ENCODE results near the gene PLXNA4. TPM values are rescaled to one million over a fixed set of nuclear protein-coding genes. Genes with fewer than 3 reads are reported as not detected.

The PLXNA4 gene
- total RNA-seq, 4 donors from 2014 or later: 0.49 to 7.1 (median 2.0) TPM

DNA sequence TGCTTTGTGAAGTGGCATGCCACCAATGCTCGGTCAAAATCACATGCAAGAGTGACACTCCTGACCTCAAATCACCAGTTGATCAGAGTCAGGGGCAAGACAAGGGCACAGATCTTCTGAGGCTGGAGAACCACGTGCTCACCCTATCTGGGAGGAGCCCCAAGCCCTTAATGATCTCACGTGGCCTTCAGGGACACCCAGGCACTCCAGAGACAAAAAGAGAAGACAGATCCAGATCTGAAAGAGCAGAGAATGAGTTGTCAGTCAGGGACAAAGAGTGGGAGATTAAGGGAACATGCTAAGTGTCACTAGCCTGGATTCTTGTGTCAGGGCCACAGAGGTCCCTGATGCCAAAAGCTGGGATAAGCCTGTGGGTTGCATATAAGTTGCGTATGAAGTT, 134.3 kb downstream of the PLXNA4 start:
- Histone ChIP-seq H3K4me1 (peaks cover 0 to 6% (median 0%) of the 10 kb centered on the region in 3 donors), H3K27ac (no peak overlapping the region), H3K9me3 (no peaks in the 10 kb centered on the region), H3K27me3 (no peaks in the 10 kb centered on the region), H3K4me3 (no peak overlapping the region), H3K36me3 (no peaks in the 10 kb centered on the region)
- TF ChIP-seq, protein P1, sequence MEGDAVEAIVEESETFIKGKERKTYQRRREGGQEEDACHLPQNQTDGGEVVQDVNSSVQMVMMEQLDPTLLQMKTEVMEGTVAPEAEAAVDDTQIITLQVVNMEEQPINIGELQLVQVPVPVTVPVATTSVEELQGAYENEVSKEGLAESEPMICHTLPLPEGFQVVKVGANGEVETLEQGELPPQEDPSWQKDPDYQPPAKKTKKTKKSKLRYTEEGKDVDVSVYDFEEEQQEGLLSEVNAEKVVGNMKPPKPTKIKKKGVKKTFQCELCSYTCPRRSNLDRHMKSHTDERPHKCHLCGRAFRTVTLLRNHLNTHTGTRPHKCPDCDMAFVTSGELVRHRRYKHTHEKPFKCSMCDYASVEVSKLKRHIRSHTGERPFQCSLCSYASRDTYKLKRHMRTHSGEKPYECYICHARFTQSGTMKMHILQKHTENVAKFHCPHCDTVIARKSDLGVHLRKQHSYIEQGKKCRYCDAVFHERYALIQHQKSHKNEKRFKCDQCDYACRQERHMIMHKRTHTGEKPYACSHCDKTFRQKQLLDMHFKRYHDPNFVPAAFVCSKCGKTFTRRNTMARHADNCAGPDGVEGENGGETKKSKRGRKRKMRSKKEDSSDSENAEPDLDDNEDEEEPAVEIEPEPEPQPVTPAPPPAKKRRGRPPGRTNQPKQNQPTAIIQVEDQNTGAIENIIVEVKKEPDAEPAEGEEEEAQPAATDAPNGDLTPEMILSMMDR (IDR thresholded peaks at IDR 0.05): no peak
- TF ChIP-seq POLR2A (IDR thresholded peaks at IDR 0.05): no peak
- no peak for DNase-seq
- intact Hi-C loops (cut with DNase I): no loop called here
- 39 to 58% methylated on average over 3 to 4 of the region's 4 CpGs for WGBS, 2 donors

DNA sequence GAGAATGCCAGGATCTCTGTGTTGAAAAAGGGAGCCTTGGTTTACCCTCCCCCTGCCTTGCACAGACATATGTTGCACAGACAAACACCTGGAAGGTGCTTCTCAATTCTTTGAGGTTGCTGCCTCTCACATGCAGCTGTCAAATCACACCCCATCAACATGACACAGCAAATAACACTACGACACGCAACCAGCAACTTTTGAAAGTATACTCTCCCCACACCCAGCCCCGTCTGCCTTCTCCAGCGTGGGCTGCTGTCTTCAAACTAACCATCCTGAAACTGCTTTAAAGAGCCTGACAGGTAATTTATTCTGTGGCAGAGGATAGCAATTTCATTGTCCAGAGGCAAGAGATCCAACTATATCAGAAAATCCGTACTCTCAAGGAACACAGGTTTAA, 136.1 kb downstream of the PLXNA4 start:
- intact Hi-C loops (cut with DNase I): no loop called here
- H3K4me1 ChIP-seq: peaks cover 0 to 6% (median 0%) of the 10 kb centered on the region in 3 donors
- H3K27ac ChIP-seq: no peak overlapping the region
- TF ChIP-seq, protein P1 (IDR thresholded peaks at IDR 0.05): no peak
- TF ChIP-seq POLR2A (IDR thresholded peaks at IDR 0.05): no peak
- 68 to 81% methylated on average over 5 of the region's 5 CpGs for whole genome bisulfite sequencing, 2 donors
- peaks cover 0 to 5% (median 0%) of the 10 kb centered on the region in 4 donors for H3K27me3 ChIP-seq
- no peak overlapping the region for H3K4me3 ChIP-seq
- H3K9me3 ChIP-seq: no peaks in the 10 kb centered on the region
- no peak for DNase-seq
- no peaks in the 10 kb centered on the region for H3K36me3 ChIP-seq

DNA sequence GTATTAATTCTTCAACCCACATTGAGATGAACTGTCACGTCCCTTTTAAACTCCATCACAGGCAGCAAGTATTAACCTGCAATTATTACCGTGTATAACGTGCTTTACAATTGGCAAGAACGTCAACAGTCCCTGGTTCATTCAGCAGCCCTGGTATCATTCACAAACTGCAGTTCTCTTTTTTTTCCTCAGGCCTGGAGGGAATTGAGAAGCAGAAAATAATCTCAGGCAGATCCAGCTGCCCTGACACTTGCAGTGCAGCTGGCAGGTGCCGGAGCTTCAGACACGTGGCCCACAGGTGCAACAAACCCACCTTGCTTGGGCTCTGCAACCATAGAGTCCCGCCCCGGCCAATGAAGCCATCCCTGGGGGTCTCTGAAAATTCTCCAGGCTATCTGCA, 137.3 kb downstream of the PLXNA4 start:
- H3K9me3 ChIP-seq: no peaks in the 10 kb centered on the region
- H3K27ac ChIP-seq: no peak overlapping the region
- WGBS, 2 donors: 43 to 48% methylated on average over 6 to 8 of the region's 8 CpGs
- H3K36me3 ChIP-seq: no peaks in the 10 kb centered on the region
- no peak overlapping the region for H3K4me3 ChIP-seq
- TF ChIP-seq, protein P1 (IDR thresholded peaks at IDR 0.05): no peak
- no peak for TF ChIP-seq POLR2A (IDR thresholded peaks at IDR 0.05)
- H3K27me3 ChIP-seq: peaks cover 0 to 5% (median 0%) of the 10 kb centered on the region in 4 donors
- intact Hi-C loops (cut with DNase I): no loop called here
- peaks cover 0 to 6% (median 0%) of the 10 kb centered on the region in 3 donors for H3K4me1 ChIP-seq
- DNase-seq: no peak

DNA sequence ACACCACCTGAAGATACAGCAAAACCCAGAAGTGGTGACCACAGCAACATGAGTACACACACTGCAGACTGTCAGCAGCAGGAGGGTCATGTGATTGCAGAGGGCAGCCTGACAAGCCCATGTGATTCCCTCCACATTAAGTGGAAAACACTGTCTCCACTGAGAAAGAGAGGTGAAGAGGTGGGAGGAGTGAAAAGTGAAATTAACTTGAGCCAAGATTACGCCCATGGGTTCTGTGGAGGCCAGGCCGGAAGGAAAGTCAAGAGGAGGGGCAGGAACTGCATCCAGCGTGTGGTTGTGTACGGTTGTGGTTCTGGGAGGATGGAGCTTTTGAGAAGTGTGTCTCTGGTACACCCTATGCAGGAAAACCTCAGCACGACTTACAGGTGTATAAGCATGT, 138.5 kb downstream of the PLXNA4 start:
- Histone ChIP-seq H3K4me1 (peaks cover 0 to 6% (median 0%) of the 10 kb centered on the region in 3 donors), H3K36me3 (no peaks in the 10 kb centered on the region), H3K9me3 (no peaks in the 10 kb centered on the region), H3K27me3 (peaks cover 0 to 5% (median 0%) of the 10 kb centered on the region in 4 donors), H3K4me3 (no peak overlapping the region), H3K27ac (no peak overlapping the region)
- TF ChIP-seq POLR2A (IDR thresholded peaks at IDR 0.05): no peak
- TF ChIP-seq, protein P1 (IDR thresholded peaks at IDR 0.05): no peak
- no peak for DNase-seq
- intact Hi-C loops (cut with DNase I): no loop called here
- WGBS, 2 donors: 54 to 55% methylated on average over 5 of the region's 5 CpGs

- H3K4me1 ChIP-seq: peaks cover 0 to 6% (median 0%) of the 10 kb centered on the region in 3 donors
- no peaks in the 10 kb centered on the region for H3K9me3 ChIP-seq
- H3K27ac ChIP-seq: no peak overlapping the region
- no peaks in the 10 kb centered on the region for H3K36me3 ChIP-seq
- 65 to 69% methylated on average over 8 of the region's 8 CpGs for WGBS, 2 donors
- no peak for TF ChIP-seq POLR2A (IDR thresholded peaks at IDR 0.05)
- TF ChIP-seq, protein P1 (IDR thresholded peaks at IDR 0.05): no peak
- no peak for DNase-seq
- no peak overlapping the region for H3K4me3 ChIP-seq
- intact Hi-C loops (cut with DNase I): no loop called here
- peaks cover 0 to 5% (median 0%) of the 10 kb centered on the region in 4 donors for H3K27me3 ChIP-seq
Observed at GRCh38 chr7:132436121-132436520, 140.1 kb downstream of the PLXNA4 start.
